ENCODE results near the gene MKRN2OS.

Gene MKRN2OS

DNA sequence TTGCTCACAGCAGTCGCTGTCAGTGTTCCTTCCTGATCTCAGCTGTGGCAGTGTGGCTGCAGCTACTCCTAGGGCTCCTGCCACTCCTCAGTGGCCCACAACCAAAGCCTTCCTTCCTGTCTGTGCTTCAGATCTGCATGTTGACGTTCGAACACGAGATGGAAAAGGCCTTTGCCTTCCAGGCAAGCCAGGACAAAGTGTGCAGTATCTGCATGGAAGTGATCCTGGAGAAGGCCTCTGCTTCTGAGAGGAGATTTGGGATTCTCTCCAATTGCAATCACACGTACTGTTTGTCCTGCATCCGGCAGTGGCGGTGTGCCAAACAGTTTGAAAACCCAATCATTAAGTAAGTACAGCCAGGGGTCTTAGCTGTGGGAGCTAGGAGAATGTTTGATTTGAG is 29.4 kb upstream of the MKRN2OS start:
- CTCF ChIA-PET = interaction anchor here (1.0 to 1.4 kb wide), 3 partner anchors 107 to 146 kb away, joined by 3 read pairs; no protein-coding TSS in a partner anchor
- TF ChIP-seq, protein P1, sequence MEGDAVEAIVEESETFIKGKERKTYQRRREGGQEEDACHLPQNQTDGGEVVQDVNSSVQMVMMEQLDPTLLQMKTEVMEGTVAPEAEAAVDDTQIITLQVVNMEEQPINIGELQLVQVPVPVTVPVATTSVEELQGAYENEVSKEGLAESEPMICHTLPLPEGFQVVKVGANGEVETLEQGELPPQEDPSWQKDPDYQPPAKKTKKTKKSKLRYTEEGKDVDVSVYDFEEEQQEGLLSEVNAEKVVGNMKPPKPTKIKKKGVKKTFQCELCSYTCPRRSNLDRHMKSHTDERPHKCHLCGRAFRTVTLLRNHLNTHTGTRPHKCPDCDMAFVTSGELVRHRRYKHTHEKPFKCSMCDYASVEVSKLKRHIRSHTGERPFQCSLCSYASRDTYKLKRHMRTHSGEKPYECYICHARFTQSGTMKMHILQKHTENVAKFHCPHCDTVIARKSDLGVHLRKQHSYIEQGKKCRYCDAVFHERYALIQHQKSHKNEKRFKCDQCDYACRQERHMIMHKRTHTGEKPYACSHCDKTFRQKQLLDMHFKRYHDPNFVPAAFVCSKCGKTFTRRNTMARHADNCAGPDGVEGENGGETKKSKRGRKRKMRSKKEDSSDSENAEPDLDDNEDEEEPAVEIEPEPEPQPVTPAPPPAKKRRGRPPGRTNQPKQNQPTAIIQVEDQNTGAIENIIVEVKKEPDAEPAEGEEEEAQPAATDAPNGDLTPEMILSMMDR (IDR thresholded peaks at IDR 0.05; ENCODE audit: insufficient read depth, low read length, missing control alignments) = no peak
- POLR2A ChIA-PET = no interaction called here
- no peak overlapping the region for H3K4me3 ChIP-seq (ENCODE audit: low read depth, low read length)
- no peak for DNase-seq (ENCODE audit: low read depth, low spot score)

DNA sequence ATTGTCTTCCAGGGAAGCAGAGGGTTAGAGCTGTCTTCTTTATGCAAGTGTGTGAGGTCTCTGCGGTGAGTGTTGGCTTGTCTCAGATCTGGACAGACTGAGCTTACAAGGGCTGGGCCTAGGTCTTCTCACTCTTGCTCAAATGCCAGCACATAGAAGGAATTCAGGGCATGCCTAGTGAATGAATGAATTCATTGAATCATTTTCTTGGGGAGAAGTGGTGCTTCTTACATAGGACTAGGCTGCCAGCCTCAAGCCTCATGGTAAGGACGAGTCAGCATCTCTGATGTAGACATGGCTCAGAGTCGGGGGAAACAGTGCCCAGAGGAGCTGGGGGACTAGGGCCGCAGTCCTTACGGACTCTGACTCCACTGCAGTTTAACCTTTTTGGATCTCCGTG is 28.8 kb upstream of the MKRN2OS start:
- CTCF ChIA-PET = interaction anchor here (1.1 to 4.0 kb wide), 2 partner anchors 12 to 132 kb away, joined by 3 to 13 read pairs; no protein-coding TSS in a partner anchor
- no peak for DNase-seq (ENCODE audit: low read depth, low spot score)
- TF ChIP-seq, protein P1 (IDR thresholded peaks at IDR 0.05; ENCODE audit: insufficient read depth, low read length, missing control alignments) = no peak
- POLR2A ChIA-PET = no interaction called here
- no peak overlapping the region for H3K4me3 ChIP-seq (ENCODE audit: low read depth, low read length)

DNA sequence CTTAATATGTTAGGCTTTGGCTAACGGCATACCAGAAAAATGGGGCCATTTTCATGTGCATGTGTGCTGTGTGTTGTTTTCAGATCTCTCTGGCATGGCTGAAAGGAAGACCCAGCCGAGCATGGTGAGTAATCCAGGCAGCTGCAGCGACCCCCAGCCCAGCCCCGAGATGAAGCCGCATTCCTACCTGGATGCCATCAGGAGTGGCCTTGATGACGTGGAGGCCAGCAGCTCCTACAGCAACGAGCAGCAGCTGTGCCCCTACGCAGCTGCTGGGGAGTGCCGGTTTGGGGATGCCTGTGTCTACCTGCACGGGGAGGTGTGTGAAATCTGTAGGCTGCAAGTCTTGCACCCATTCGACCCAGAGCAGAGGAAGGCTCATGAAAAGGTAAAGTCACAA is 26.7 kb upstream of the MKRN2OS start:
- H3K4me3 ChIP-seq (ENCODE audit: low read depth, low read length) = no peak overlapping the region
- no peak for DNase-seq (ENCODE audit: low read depth, low spot score)
- TF ChIP-seq, protein P1 (IDR thresholded peaks at IDR 0.05; ENCODE audit: insufficient read depth, low read length, missing control alignments) = no peak
- CTCF ChIA-PET = interaction anchor here (4.0 kb wide), 1 partner anchor 10 kb away, joined by 13 read pairs; no protein-coding TSS in a partner anchor
- POLR2A ChIA-PET = no interaction called here

DNA sequence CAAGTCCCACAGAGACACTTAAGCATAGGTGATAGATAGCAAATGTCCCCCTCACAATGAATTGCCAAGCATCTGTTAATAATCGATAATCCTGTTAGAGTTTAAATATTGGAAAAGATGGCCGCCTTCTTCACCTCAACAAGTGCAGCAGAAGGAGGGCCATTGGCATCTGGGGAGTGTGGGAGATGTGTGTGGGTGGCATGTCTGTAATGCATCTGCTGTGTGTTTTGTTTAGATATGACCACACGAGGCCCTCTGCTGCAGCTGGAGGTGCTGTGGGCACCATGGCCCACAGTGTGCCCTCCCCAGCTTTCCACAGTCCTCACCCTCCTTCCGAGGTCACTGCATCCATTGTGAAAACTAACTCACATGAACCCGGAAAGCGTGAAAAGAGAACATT is 24.5 kb upstream of the MKRN2OS start:
- TF ChIP-seq, protein P1 (IDR thresholded peaks at IDR 0.05; ENCODE audit: insufficient read depth, low read length, missing control alignments) = no peak
- no peak overlapping the region for H3K4me3 ChIP-seq (ENCODE audit: low read depth, low read length)
- POLR2A ChIA-PET = no interaction called here
- CTCF ChIA-PET = interaction anchor here (1.7 to 2.2 kb wide), 2 partner anchors 9 to 11 kb away, joined by 5 read pairs; no protein-coding TSS in a partner anchor
- DNase-seq (ENCODE audit: low read depth, low spot score) = no peak

DNA sequence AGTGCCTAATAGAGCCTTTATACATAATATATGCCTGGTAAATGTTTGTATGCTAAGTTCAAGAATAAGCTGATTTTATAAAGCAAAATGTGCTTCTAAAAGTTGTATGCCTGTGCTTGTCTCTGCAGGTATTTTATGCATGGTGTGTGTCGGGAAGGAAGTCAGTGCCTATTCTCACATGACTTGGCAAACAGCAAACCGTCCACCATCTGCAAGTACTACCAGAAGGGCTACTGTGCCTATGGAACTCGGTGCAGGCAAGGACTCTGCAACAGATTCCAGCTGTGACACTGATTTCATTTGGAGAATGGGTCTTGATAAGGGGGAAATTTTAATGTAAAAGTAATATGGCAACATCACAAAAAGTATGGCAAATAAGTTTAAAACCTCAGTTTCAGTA is 23.4 kb upstream of the MKRN2OS start:
- DNase-seq (ENCODE audit: low read depth, low spot score) = no peak
- H3K4me3 ChIP-seq (ENCODE audit: low read depth, low read length) = no peak overlapping the region
- ChIA-PET POLR2A (no interaction called here), CTCF (interaction anchor here (0.9 to 2.2 kb wide), 5 partner anchors 9 to 14 kb away, joined by 3 to 5 read pairs (median 4); no protein-coding TSS in a partner anchor)
- TF ChIP-seq, protein P1 (IDR thresholded peaks at IDR 0.05; ENCODE audit: insufficient read depth, low read length, missing control alignments) = no peak

DNA sequence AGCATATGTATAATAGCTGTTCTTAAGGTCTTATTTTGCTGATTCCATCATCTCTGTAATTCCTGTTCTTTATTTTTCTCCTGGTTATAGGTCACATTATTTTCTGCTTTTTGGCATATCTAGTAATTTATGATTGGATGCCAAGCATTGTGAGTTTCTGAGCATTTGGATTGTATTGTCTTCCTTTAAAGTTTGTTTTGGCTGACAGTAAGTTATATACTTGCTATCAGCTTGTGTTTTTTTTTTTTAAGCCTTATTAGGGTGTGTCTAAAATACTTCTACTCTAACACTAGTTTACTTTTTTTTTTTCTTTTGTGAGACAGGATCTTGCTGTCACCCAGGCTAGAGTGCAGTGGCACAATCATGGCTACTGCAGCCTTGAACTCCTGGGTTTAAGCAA is 21.7 kb upstream of the MKRN2OS start:
- CTCF ChIA-PET = interaction anchor here (1.5 kb wide), 1 partner anchor 25 kb away, joined by 3 read pairs; no protein-coding TSS in a partner anchor
- POLR2A ChIA-PET = no interaction called here
- TF ChIP-seq, protein P1 (IDR thresholded peaks at IDR 0.05; ENCODE audit: insufficient read depth, low read length, missing control alignments) = no peak
- no peak for DNase-seq (ENCODE audit: low read depth, low spot score)
- no peak overlapping the region for H3K4me3 ChIP-seq (ENCODE audit: low read depth, low read length)
